HepG2 (cell line): Measurements from ENCODE around the gene NUFIP2. TPM values are rescaled to one million over a fixed set of nuclear protein-coding genes. Genes with fewer than 3 reads are reported as not detected.

Experiments
- GLI4 ChIP-seq: sonication (generic); formaldehyde crosslinking; IDR thresholded peaks from 2 replicates; pipeline ENCODE4 v1.5.1; 2020; ENCODE audit warnings: missing genetic modification reagents, mild to moderate bottlenecking, moderate library complexity, borderline replicate concordance
- HDAC2 ChIP-seq: sonication (generic); formaldehyde crosslinking; IDR thresholded peaks from 2 replicates; pipeline ENCODE4 v1.4.0; 2020; ENCODE audit warnings: missing genetic modification reagents
- KDM3A ChIP-seq: IDR thresholded peaks from 2 replicates; pipeline ENCODE4 v1.6.1; 2018; ENCODE audit warnings: low read depth, missing compliant biosample characterization
- MBNL3 ChIP-seq: fragments of 250-450 bp; sonication (Bioruptor Pico); conservative IDR thresholded peaks from 2 replicates; pipeline ENCODE4 v1.8.0; 2022; ENCODE audit warnings: mild to moderate bottlenecking, inconsistent platforms
- MXI1 ChIP-seq: IDR thresholded peaks from 3 replicates; pipeline ENCODE4 v1.6.1; 2012; ENCODE audit warnings: low read depth, low read length, inconsistent platforms, borderline replicate concordance
- SNRNP70 ChIP-seq: fragments of 200-400 bp; formaldehyde crosslinking; IDR thresholded peaks from 2 replicates; pipeline ENCODE4 v1.6.1; 2017; ENCODE audit warnings: mild to moderate bottlenecking, low read depth, low read length, moderate library complexity
- ZFP41 ChIP-seq: sonication (generic); formaldehyde crosslinking; IDR thresholded peaks from 2 replicates; pipeline ENCODE4 v1.4.0; 2020; ENCODE audit warnings: mild to moderate bottlenecking, missing genetic modification reagents, borderline replicate concordance
- ZFY ChIP-seq: sonication (generic); formaldehyde crosslinking; IDR thresholded peaks from 2 replicates; pipeline ENCODE4 v1.4.0; 2020; ENCODE audit warnings: missing genetic modification reagents
- ZNF180 ChIP-seq: sonication (generic); formaldehyde crosslinking; IDR thresholded peaks from 2 replicates; pipeline ENCODE4 v1.4.0; 2020; ENCODE audit warnings: low read depth, missing genetic modification reagents, borderline replicate concordance
- ZNF354B ChIP-seq: sonication (generic); formaldehyde crosslinking; IDR thresholded peaks from 2 replicates; pipeline ENCODE4 v1.8.0; 2022; ENCODE audit warnings: mild to moderate bottlenecking, missing genetic modification reagents
- ZNF383 ChIP-seq: sonication (generic); formaldehyde crosslinking; IDR thresholded peaks from 2 replicates; pipeline ENCODE4 v1.4.0; 2020; ENCODE audit warnings: missing genetic modification reagents, mild to moderate bottlenecking, borderline replicate concordance
- ZNF562 ChIP-seq: sonication (generic); formaldehyde crosslinking; IDR thresholded peaks from 2 replicates; pipeline ENCODE4 v1.8.0; 2022; ENCODE audit warnings: missing genetic modification reagents, borderline replicate concordance
- ZNF709 ChIP-seq: sonication (generic); formaldehyde crosslinking; IDR thresholded peaks from 2 replicates; pipeline ENCODE4 v1.5.0; 2020; ENCODE audit warnings: mild to moderate bottlenecking, missing genetic modification reagents
- polyA plus RNA-seq, 8 experiments: library from polyadenylated mRNA; depleted of rRNA in 3 of 8; stranded (reverse) in 7 of 8; unstranded in 1 of 8; fragments of >200 nt; fragmentation: Illumina TruSeq in 4 of 8; extraction: Trizol in 4 of 8; gene quantifications; 2 replicates each; pipeline versions ENCODE4 v1.2.1 to v1.2.3, GENCODE V29; 2011 to 2016; ENCODE audit warnings: low read depth in 4 of 8, missing spikeins in 1 of 8, mixed read lengths in 1 of 8; ENCODE audit not compliant: insufficient read depth in 1 of 8
- total RNA-seq, 5 experiments: library from RNA; depleted of rRNA; stranded (reverse); fragments of >200 nt; fragmentation: Illumina TruSeq; extraction: Trizol; gene quantifications; 2 replicates each; pipeline ENCODE4 v1.2.3, GENCODE V29; 2016; ENCODE audit warnings: low read depth in 1 of 5
- TF ChIP-seq, protein P1 (sequence below): sonication (generic); formaldehyde crosslinking; IDR thresholded peaks from 2 replicates; pipeline ENCODE4 v1.8.0; 2022; ENCODE audit warnings: mild to moderate bottlenecking, missing genetic modification reagents, borderline replicate concordance
- TF ChIP-seq, protein P2 (sequence below): sonication (generic); formaldehyde crosslinking; IDR thresholded peaks from 2 replicates; pipeline ENCODE4 v1.5.0; 2020; ENCODE audit warnings: missing genetic modification reagents
- TF ChIP-seq, protein P3 (sequence below): sonication (generic); formaldehyde crosslinking; conservative IDR thresholded peaks from 2 replicates; pipeline ENCODE4 v1.8.0; 2022; ENCODE audit warnings: missing genetic modification reagents
- TF ChIP-seq, protein P4 (sequence below): sonication (generic); formaldehyde crosslinking; IDR thresholded peaks from 2 replicates; pipeline ENCODE4 v1.4.0; 2020; ENCODE audit warnings: missing genetic modification reagents
- TF ChIP-seq, protein P5 (sequence below): sonication (generic); formaldehyde crosslinking; conservative IDR thresholded peaks from 2 replicates; pipeline ENCODE4 v1.4.0; 2020; ENCODE audit warnings: mild to moderate bottlenecking, missing genetic modification reagents, moderate library complexity
- TF ChIP-seq, protein P6 (sequence below): sonication (generic); formaldehyde crosslinking; IDR thresholded peaks from 2 replicates; pipeline ENCODE4 v1.8.1; 2023; ENCODE audit warnings: missing genetic modification reagents, mild to moderate bottlenecking, borderline replicate concordance

NUFIP2 gene
- total and polyA plus RNA-seq, 2 of the 13 experiments (the other 11 are each of a cell fraction or from before 2014, with no cell fraction given) = 10.3 to 30.8 TPM

DNA sequence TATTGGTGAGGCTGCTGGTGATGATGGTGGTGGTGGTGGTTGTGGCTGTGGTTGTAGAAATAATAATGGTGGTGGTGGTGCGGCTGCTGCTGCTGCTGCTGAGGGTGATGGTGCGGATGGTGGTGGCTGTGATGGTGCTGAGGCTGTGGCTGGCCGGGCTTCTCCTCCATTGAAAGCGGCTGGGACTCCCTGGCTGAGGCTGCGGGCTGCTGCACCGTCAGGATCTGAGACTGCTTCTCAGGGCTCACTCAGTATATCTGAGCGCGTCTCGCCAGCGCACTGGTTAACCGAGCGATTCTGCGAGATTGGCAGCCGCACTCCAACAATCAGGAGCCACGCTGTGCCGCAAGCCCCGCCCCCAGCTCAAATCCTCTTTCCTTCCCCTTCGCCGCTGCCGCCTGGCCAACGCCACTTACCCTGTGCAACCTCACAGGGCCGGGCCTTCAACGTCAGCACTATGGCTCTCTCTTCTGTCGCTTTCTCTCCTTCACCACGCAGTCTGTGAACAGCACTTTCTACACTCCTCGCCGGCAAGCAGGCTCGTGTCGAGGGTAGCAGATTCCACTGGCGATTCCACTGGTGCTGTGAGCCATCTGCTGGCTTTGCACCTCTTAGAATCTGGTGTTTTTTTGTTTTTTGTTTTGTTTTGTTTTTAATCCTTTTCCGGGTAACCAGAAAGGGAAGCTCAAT is at the start of gene NUFIP2 (continued):
- TF ChIP-seq, protein P1, sequence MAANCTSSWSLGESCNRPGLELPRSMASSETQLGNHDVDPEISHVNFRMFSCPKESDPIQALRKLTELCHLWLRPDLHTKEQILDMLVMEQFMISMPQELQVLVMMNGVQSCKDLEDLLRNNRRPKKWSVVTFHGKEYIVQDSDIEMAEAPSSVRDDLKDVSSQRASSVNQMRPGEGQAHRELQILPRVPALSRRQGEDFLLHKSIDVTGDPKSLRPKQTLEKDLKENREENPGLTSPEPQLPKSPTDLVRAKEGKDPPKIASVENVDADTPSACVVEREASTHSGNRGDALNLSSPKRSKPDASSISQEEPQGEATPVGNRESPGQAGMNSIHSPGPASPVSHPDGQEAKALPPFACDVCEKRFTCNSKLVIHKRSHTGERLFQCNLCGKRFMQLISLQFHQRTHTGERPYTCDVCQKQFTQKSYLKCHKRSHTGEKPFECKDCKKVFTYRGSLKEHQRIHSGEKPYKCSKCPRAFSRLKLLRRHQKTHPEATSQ (CRISPR knock-in tag) = peak; percentile 64
- no peak for TF ChIP-seq ZNF562 (CRISPR knock-in tag)
- TF ChIP-seq ZNF180 (CRISPR knock-in tag) = no peak
- no peak for TF ChIP-seq ZNF383
- TF ChIP-seq, protein P2, sequence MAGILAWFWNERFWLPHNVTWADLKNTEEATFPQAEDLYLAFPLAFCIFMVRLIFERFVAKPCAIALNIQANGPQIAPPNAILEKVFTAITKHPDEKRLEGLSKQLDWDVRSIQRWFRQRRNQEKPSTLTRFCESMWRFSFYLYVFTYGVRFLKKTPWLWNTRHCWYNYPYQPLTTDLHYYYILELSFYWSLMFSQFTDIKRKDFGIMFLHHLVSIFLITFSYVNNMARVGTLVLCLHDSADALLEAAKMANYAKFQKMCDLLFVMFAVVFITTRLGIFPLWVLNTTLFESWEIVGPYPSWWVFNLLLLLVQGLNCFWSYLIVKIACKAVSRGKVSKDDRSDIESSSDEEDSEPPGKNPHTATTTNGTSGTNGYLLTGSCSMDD = no peak
- TF ChIP-seq, protein P3, sequence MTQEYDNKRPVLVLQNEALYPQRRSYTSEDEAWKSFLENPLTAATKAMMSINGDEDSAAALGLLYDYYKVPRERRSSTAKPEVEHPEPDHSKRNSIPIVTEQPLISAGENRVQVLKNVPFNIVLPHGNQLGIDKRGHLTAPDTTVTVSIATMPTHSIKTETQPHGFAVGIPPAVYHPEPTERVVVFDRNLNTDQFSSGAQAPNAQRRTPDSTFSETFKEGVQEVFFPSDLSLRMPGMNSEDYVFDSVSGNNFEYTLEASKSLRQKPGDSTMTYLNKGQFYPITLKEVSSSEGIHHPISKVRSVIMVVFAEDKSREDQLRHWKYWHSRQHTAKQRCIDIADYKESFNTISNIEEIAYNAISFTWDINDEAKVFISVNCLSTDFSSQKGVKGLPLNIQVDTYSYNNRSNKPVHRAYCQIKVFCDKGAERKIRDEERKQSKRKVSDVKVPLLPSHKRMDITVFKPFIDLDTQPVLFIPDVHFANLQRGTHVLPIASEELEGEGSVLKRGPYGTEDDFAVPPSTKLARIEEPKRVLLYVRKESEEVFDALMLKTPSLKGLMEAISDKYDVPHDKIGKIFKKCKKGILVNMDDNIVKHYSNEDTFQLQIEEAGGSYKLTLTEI = no peak
- TF ChIP-seq, protein P4, sequence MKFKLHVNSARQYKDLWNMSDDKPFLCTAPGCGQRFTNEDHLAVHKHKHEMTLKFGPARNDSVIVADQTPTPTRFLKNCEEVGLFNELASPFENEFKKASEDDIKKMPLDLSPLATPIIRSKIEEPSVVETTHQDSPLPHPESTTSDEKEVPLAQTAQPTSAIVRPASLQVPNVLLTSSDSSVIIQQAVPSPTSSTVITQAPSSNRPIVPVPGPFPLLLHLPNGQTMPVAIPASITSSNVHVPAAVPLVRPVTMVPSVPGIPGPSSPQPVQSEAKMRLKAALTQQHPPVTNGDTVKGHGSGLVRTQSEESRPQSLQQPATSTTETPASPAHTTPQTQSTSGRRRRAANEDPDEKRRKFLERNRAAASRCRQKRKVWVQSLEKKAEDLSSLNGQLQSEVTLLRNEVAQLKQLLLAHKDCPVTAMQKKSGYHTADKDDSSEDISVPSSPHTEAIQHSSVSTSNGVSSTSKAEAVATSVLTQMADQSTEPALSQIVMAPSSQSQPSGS (CRISPR knock-in tag) = peak; percentile 70
- peak; percentile 69; the same call in 1 of the 2 replicates for TF ChIP-seq HDAC2
- TF ChIP-seq, protein P5, sequence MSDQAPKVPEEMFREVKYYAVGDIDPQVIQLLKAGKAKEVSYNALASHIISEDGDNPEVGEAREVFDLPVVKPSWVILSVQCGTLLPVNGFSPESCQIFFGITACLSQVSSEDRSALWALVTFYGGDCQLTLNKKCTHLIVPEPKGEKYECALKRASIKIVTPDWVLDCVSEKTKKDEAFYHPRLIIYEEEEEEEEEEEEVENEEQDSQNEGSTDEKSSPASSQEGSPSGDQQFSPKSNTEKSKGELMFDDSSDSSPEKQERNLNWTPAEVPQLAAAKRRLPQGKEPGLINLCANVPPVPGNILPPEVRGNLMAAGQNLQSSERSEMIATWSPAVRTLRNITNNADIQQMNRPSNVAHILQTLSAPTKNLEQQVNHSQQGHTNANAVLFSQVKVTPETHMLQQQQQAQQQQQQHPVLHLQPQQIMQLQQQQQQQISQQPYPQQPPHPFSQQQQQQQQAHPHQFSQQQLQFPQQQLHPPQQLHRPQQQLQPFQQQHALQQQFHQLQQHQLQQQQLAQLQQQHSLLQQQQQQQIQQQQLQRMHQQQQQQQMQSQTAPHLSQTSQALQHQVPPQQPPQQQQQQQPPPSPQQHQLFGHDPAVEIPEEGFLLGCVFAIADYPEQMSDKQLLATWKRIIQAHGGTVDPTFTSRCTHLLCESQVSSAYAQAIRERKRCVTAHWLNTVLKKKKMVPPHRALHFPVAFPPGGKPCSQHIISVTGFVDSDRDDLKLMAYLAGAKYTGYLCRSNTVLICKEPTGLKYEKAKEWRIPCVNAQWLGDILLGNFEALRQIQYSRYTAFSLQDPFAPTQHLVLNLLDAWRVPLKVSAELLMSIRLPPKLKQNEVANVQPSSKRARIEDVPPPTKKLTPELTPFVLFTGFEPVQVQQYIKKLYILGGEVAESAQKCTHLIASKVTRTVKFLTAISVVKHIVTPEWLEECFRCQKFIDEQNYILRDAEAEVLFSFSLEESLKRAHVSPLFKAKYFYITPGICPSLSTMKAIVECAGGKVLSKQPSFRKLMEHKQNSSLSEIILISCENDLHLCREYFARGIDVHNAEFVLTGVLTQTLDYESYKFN (CRISPR knock-in tag) = 0 out of 2 replicates have a peak, but pooled peaks have one; percentile 32
- TF ChIP-seq MBNL3 (CRISPR knock-in tag) = no peak
- TF ChIP-seq ZFP41 (CRISPR knock-in tag) = 0 out of 2 replicates have a peak, but pooled peaks have one; percentile 77
- TF ChIP-seq MXI1 = peak; percentile 76; the same call in 2 of the 3 replicates
- TF ChIP-seq, protein P6, sequence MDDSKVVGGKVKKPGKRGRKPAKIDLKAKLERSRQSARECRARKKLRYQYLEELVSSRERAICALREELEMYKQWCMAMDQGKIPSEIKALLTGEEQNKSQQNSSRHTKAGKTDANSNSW = no peak; the same call in 1 of the 2 replicates
- peak; percentile 64; the same call in 1 of the 2 replicates for TF ChIP-seq ZNF709 (CRISPR knock-in tag)
- TF ChIP-seq SNRNP70 = no peak
- TF ChIP-seq GLI4 (CRISPR knock-in tag) = peak; percentile 63; the same call in 1 of the 2 replicates
- peak; percentile 80; the same call in 1 of the 2 replicates for TF ChIP-seq KDM3A (CRISPR knock-in tag)
- TF ChIP-seq ZNF354B (CRISPR knock-in tag) = 0 out of 2 replicates have a peak, but pooled peaks have one; percentile 33
- TF ChIP-seq ZFY (CRISPR knock-in tag) = peak; percentile 79
